ENCODE data around the gene SLC29A3. TPM values are rescaled to one million over a fixed set of nuclear protein-coding genes. Genes with fewer than 3 reads are reported as not detected.

SLC29A3 gene
- total and polyA plus RNA-seq, 2 experiments from 2014 or later, result 10.3 to 12.3 TPM

- TF ChIP-seq REST (IDR thresholded peaks at IDR 0.05; ENCODE audit: unreplicated experiment) (no peak), CREB1 (CRISPR knock-in tag; IDR thresholded peaks at IDR 0.05; ENCODE audit: low read depth) (no peak), EZH2 (IDR thresholded peaks at IDR 0.05; ENCODE audit: low read depth, unreplicated experiment) (no peak), JUNB (IDR thresholded peaks at IDR 0.05; ENCODE audit: unreplicated experiment) (no peak), ZNF114 (CRISPR knock-in tag; IDR thresholded peaks at IDR 0.05) (no peak), NANOG (IDR thresholded peaks at IDR 0.05; ENCODE audit: borderline replicate concordance) (no peak), CTCF (conservative IDR thresholded peaks at IDR 0.05; ENCODE audit: low read depth in 2 of 2) (no peak), STAT1 (IDR thresholded peaks at IDR 0.05; ENCODE audit: unreplicated experiment) (no peak), ETS1 (IDR thresholded peaks at IDR 0.05) (no peak), ZNF331 (CRISPR knock-in tag; IDR thresholded peaks at IDR 0.05; ENCODE audit: low read depth) (no peak), EZH2phosphoT487 (IDR thresholded peaks at IDR 0.05; ENCODE audit: unreplicated experiment) (no peak), POLR2AphosphoS5 (IDR thresholded peaks at IDR 0.05; ENCODE audit: low read depth) (no peak)
Measured at GRCh38 chr10:71303569-71303907, 15.5 kb upstream of the SLC29A3 start (continued).

- Mint-ChIP-seq H3K9me3 (no peaks in the 10 kb centered on the region), H3K4me3 (no peak overlapping the region), H3K27me3 (ENCODE audit: insufficient read depth, low read depth, poor library complexity) (peaks cover 9% of the 10 kb centered on the region), H3K4me1 (peaks cover 5% of the 10 kb centered on the region; the same call in 2 of the 3 replicates), H3K27ac (no peak overlapping the region), H3K36me3 (ENCODE audit: low read depth) (peaks cover 4% of the 10 kb centered on the region; the same call in 2 of the 3 replicates)
- Histone ChIP-seq H3K4me3 (no peak overlapping the region), H3K9me2 (ENCODE audit: insufficient read depth) (no peaks in the 10 kb centered on the region), H3F3A (replicated peaks; ENCODE audit: low read depth) (no peaks in the 10 kb centered on the region), H2AFZ (no peak overlapping the region), H3K4me1 (ENCODE audit: insufficient read depth) (no peaks in the 10 kb centered on the region), H3K27ac (ENCODE audit: low read depth) (no peak overlapping the region), H3K27me3 (ENCODE audit: insufficient read depth) (no peaks in the 10 kb centered on the region), H3K4me2 (no peak overlapping the region), H3K79me2 (replicated peaks; ENCODE audit: insufficient read depth) (no peaks in the 10 kb centered on the region), H3K36me3 (ENCODE audit: insufficient read depth) (no peaks in the 10 kb centered on the region), H4K20me1 (replicated peaks; ENCODE audit: insufficient read depth) (no peaks in the 10 kb centered on the region; the same call in 1 of the 2 replicates)
- DNase-seq (ENCODE audit: low spot score) (no peak), ATAC-seq (no peak)
- no peak for TF ChIP-seq NANOG (IDR thresholded peaks at IDR 0.05; ENCODE audit: borderline replicate concordance)
- no peak for TF ChIP-seq JUNB (IDR thresholded peaks at IDR 0.05; ENCODE audit: unreplicated experiment)
- TF ChIP-seq STAT1 (IDR thresholded peaks at IDR 0.05; ENCODE audit: unreplicated experiment), result no peak
- no peak for TF ChIP-seq EZH2 (IDR thresholded peaks at IDR 0.05; ENCODE audit: low read depth, unreplicated experiment)
- no peak for TF ChIP-seq CTCF (conservative IDR thresholded peaks at IDR 0.05; ENCODE audit: low read depth in 2 of 2)
- no peak for TF ChIP-seq EZH2phosphoT487 (IDR thresholded peaks at IDR 0.05; ENCODE audit: unreplicated experiment)
- no peak for TF ChIP-seq ZNF114 (CRISPR knock-in tag; IDR thresholded peaks at IDR 0.05)
Measured at GRCh38 chr10:71304914-71305313, 14.1 kb upstream of the SLC29A3 start.

Data from GM23338 (cell line).